SIG-M5 treated with dmso at 0.1 percent for 504 hours (cell line): Measurements from ENCODE around the gene FAM83D.
"Not testable (repeated sequence)": the region's sequence is repeated elsewhere in the genome, so short reads cannot be mapped to it uniquely, and the experiment has no call there.

Experiments
- DNase-seq: peaks from one replicate; lab custom pipeline; 2025; ENCODE audit not compliant: unreplicated experiment; lab: John Stamatoyannopoulos, UW

The FAM83D gene

GRCh38 chr20:38962044-38962927, 36.1 kb downstream of the FAM83D start, which contains the start of gene DHX35:
Gene DHX35 (plus strand): TSS chr20:38962344. CDS start chr20:38962368, 24 bp downstream.
- peak; percentile 94 for DNase-seq

- peak; percentile 63 for DNase-seq
Measured at GRCh38 chr20:38962928-38963401, 36.7 kb downstream of the FAM83D start.

- no peak for DNase-seq
Measured at GRCh38 chr20:38963745-38964144, 37.5 kb downstream of the FAM83D start.

- DNase-seq, result no peak
Measured at GRCh38 chr20:38965264-38965663, 39.0 kb downstream of the FAM83D start.

- no peak for DNase-seq
Measured at GRCh38 chr20:38968090-38968489, 41.9 kb downstream of the FAM83D start.

GRCh38 chr20:38969708-38970107, 43.5 kb downstream of the FAM83D start:
- DNase-seq, result no peak

- DNase-seq, result no peak
Measured at GRCh38 chr20:38970302-38970701, 44.1 kb downstream of the FAM83D start.

GRCh38 chr20:38973107-38973506, 46.9 kb downstream of the FAM83D start:
- DNase-seq, result no peak

- DNase-seq, result no peak
Measured at GRCh38 chr20:38973645-38974044, 47.4 kb downstream of the FAM83D start.

- no peak for DNase-seq
Measured at GRCh38 chr20:38975539-38976120, 49.4 kb downstream of the FAM83D start.

- no peak for DNase-seq
Measured at GRCh38 chr20:38979434-38979833, 53.2 kb downstream of the FAM83D start.

- DNase-seq, result no peak
Measured at GRCh38 chr20:38979842-38980241, 53.6 kb downstream of the FAM83D start.

- DNase-seq, result no peak
Measured at GRCh38 chr20:38982291-38982690, 56.1 kb downstream of the FAM83D start.

GRCh38 chr20:38985060-38985459, 58.8 kb downstream of the FAM83D start:
- DNase-seq, result no peak

- DNase-seq, result no peak
Measured at GRCh38 chr20:38985603-38986170, 59.5 kb downstream of the FAM83D start.

GRCh38 chr20:38986663-38987062, 60.4 kb downstream of the FAM83D start:
- no peak for DNase-seq

GRCh38 chr20:38987777-38988176, 61.6 kb downstream of the FAM83D start:
- no peak for DNase-seq

GRCh38 chr20:38990728-38991127, 64.5 kb downstream of the FAM83D start:
- DNase-seq, result no peak

GRCh38 chr20:38991814-38992704, 65.8 kb downstream of the FAM83D start:
- no peak for DNase-seq

- DNase-seq, result no peak
Measured at GRCh38 chr20:38995536-38996044, 69.4 kb downstream of the FAM83D start.

GRCh38 chr20:38996866-38997265, 70.6 kb downstream of the FAM83D start:
- DNase-seq, result not testable (repeated sequence)
